ENCODE results near the gene CLCN6. TPM values are rescaled to one million over a fixed set of nuclear protein-coding genes. Genes with fewer than 3 reads are reported as not detected.

Gene CLCN6
- total RNA-seq, 1 donor from 2014 or later = 14.1 TPM

GRCh38 chr1:11847667-11848372 lies 41.8 kb downstream of the CLCN6 start, which contains the start of gene NPPA:
Gene NPPA, minus strand, starts transcription at chr1:11847783. Its CDS starts 99 bp downstream, at chr1:11847684.
- DNase-seq (ENCODE audit: extremely low read depth, low read depth, low spot score) = no peak

GRCh38 chr1:11848373-11848700 lies 42.3 kb downstream of the CLCN6 start:
- DNase-seq (ENCODE audit: extremely low read depth, low read depth, low spot score) = no peak

- DNase-seq (ENCODE audit: extremely low read depth, low read depth, low spot score) = no peak
Observed at GRCh38 chr1:11850156-11850555, 44.2 kb downstream of the CLCN6 start.

- no peak for DNase-seq (ENCODE audit: extremely low read depth, low read depth, low spot score)
Observed at GRCh38 chr1:11851180-11851579, 45.2 kb downstream of the CLCN6 start.

GRCh38 chr1:11854519-11854918 lies 48.5 kb downstream of the CLCN6 start:
- no peak for DNase-seq (ENCODE audit: extremely low read depth, low read depth, low spot score)

- DNase-seq (ENCODE audit: extremely low read depth, low read depth, low spot score) = no peak
Observed at GRCh38 chr1:11855430-11855829, 49.4 kb downstream of the CLCN6 start.

- DNase-seq (ENCODE audit: extremely low read depth, low read depth, low spot score) = no peak
Observed at GRCh38 chr1:11856698-11857097, 50.7 kb downstream of the CLCN6 start.

- DNase-seq (ENCODE audit: extremely low read depth, low read depth, low spot score) = no peak
Observed at GRCh38 chr1:11857164-11857851, 51.3 kb downstream of the CLCN6 start.

- DNase-seq (ENCODE audit: extremely low read depth, low read depth, low spot score) = no peak
Observed at GRCh38 chr1:11858158-11858557, 52.2 kb downstream of the CLCN6 start.

- DNase-seq (ENCODE audit: extremely low read depth, low read depth, low spot score) = no peak
Observed at GRCh38 chr1:11858613-11858967, 52.6 kb downstream of the CLCN6 start, which contains the start of gene NPPB. Gene NPPB, minus strand, starts transcription at chr1:11858945. Its CDS starts 112 bp downstream, at chr1:11858833.

GRCh38 chr1:11858968-11859871 lies 53.2 kb downstream of the CLCN6 start:
- no peak for DNase-seq (ENCODE audit: extremely low read depth, low read depth, low spot score)

- no peak for DNase-seq (ENCODE audit: extremely low read depth, low read depth, low spot score)
Observed at GRCh38 chr1:11860083-11860482, 54.1 kb downstream of the CLCN6 start.

- DNase-seq (ENCODE audit: extremely low read depth, low read depth, low spot score) = no peak
Observed at GRCh38 chr1:11860587-11860986, 54.6 kb downstream of the CLCN6 start.

GRCh38 chr1:11862890-11863289 lies 56.9 kb downstream of the CLCN6 start:
- DNase-seq (ENCODE audit: extremely low read depth, low read depth, low spot score) = no peak

GRCh38 chr1:11868331-11868980 lies 62.5 kb downstream of the CLCN6 start:
- no peak for DNase-seq (ENCODE audit: extremely low read depth, low read depth, low spot score)

- no peak for DNase-seq (ENCODE audit: extremely low read depth, low read depth, low spot score)
Observed at GRCh38 chr1:11869104-11869503, 63.1 kb downstream of the CLCN6 start.

- DNase-seq (ENCODE audit: extremely low read depth, low read depth, low spot score) = no peak
Observed at GRCh38 chr1:11869650-11870207, 63.7 kb downstream of the CLCN6 start.

- no peak for DNase-seq (ENCODE audit: extremely low read depth, low read depth, low spot score)
Observed at GRCh38 chr1:11872545-11872944, 66.6 kb downstream of the CLCN6 start.

- DNase-seq (ENCODE audit: extremely low read depth, low read depth, low spot score) = no peak
Observed at GRCh38 chr1:11873395-11874257, 67.6 kb downstream of the CLCN6 start.

- DNase-seq (ENCODE audit: extremely low read depth, low read depth, low spot score) = no peak
Observed at GRCh38 chr1:11874258-11874562, 68.2 kb downstream of the CLCN6 start.
